SH-SY5Y (cell line): Measurements from ENCODE around the gene TRIM29.

ENCODE experiments used
- GATA2 ChIP-seq: IDR thresholded peaks from 2 replicates; pipeline ENCODE4 v1.6.1; 2011; ENCODE audit warnings: mild to moderate bottlenecking, low read depth, low read length
- GATA3 ChIP-seq: IDR thresholded peaks from 2 replicates; pipeline ENCODE4 v1.6.1; 2011; ENCODE audit warnings: low read depth, mild to moderate bottlenecking, low read length, moderate library complexity

DNA sequence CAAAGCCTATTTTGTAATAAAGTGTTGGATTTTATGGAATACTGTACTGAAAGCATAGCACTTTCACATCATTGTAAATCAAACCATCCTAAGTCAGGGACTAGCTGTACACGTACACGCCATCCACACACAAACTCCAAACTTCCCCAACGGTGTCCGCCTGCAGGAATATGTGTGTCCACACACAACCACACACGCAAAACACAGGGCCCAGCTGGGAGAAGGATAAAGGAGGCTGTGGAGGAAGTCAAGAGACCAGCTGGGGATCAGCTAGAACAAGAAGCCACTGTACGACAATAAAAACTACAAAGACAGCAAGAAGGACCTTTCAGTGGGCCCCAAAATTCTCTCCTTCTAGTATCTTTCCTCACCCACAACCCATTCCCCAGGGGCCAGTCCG lies 1.6 kb downstream of the TRIM29 start:
- TF ChIP-seq GATA2 (no peak), GATA3 (no peak)
